ENCODE data around the gene ACADM.

DNA sequence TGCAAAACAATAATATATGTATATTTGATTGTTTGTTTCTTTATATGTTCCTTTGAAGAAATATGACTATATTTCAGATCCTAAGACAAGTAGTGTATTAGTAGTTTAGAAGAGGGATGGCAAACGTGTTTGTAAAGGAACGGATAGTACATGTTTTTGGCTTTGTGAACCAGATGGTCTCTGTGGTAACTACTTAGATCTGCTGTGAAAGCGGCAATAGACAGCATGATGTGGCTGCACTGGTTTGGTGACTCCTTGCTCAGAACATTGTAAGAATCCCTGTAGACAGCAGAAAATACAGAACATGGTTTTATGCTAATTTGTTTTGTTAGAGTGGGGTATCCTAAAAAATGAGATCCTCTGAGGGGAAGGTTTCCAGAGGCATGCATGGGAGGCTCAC, 3.1 kb downstream of the ACADM start:
- TF ChIP-seq CTCF (IDR thresholded peaks at IDR 0.05): no peak
- no peak for TF ChIP-seq ZFX (IDR thresholded peaks at IDR 0.05; ENCODE audit: borderline replicate concordance)
